GM10248 (cell line): ENCODE measurements around the gene RASA4B.

Experiments
- CTCF ChIA-PET: fragments of 300-600 bp; sonication (Branson Sonifier 250); formaldehyde crosslinking; extraction: SDS; loops from one replicate; lab custom pipeline; 2021; ENCODE audit warnings: antibody characterized with exemption; lab: Yijun Ruan, JAX
- POLR2A ChIA-PET: fragments of 350-650 bp; sonication (Branson Sonifier 250); formaldehyde crosslinking; extraction: SDS; loops from one replicate; lab custom pipeline; 2020; ENCODE audit warnings: antibody characterized with exemption; lab: Yijun Ruan, JAX
- DNase-seq: peaks from one replicate; pipeline ENCODE4 v3.0.0; 2012; ENCODE audit errors: extremely low spot score
- CTCF ChIP-seq: IDR thresholded peaks from 2 replicates; pipeline ENCODE4 v1.5.1; 2012; ENCODE audit warnings: mild to moderate bottlenecking, low read depth; ENCODE audit errors: extremely low read depth, missing control alignments, control extremely low read depth

The RASA4B gene

GRCh38 chr7:102445674-102446071 lies 71.9 kb downstream of the RASA4B start:
- ChIA-PET POLR2A (interaction anchor here (0.6 kb wide), 1 partner anchor 10 kb away, joined by 4 read pairs; no protein-coding TSS in a partner anchor), CTCF (interaction anchor here (1.5 to 3.5 kb wide), 4 partner anchors 11 to 50 kb away, joined by 4 to 13 read pairs (median 7); no protein-coding TSS in a partner anchor)
- no peak for TF ChIP-seq CTCF
- no peak for DNase-seq

GRCh38 chr7:102444961-102445673 lies 72.5 kb downstream of the RASA4B start:
- POLR2A ChIA-PET: interaction anchor here (0.6 to 0.7 kb wide), 2 partner anchors 10 to 11 kb away, joined by 4 read pairs; no protein-coding TSS in a partner anchor
- TF ChIP-seq CTCF: no peak
- CTCF ChIA-PET: interaction anchor here (0.9 to 3.5 kb wide), 6 partner anchors 9 to 50 kb away, joined by 3 to 13 read pairs (median 4); no protein-coding TSS in a partner anchor
- DNase-seq: peak; percentile 78

GRCh38 chr7:102439963-102440795 lies 77.4 kb downstream of the RASA4B start:
- CTCF ChIA-PET: interaction anchor here (1.1 to 3.6 kb wide), 4 partner anchors 10 to 36 kb away, joined by 5 to 23 read pairs (median 8); no protein-coding TSS in a partner anchor
- no peak for TF ChIP-seq CTCF
- POLR2A ChIA-PET: no interaction called here
- no peak for DNase-seq

- TF ChIP-seq CTCF: no peak
- DNase-seq: no peak
- POLR2A ChIA-PET: interaction anchor here (0.7 kb wide), 1 partner anchor 41 kb away, joined by 7 read pairs; no protein-coding TSS in a partner anchor
- CTCF ChIA-PET: interaction anchor here (2.5 kb wide), 1 partner anchor 32 kb away, joined by 10 read pairs; no protein-coding TSS in a partner anchor
Observed at GRCh38 chr7:102436118-102436517, 81.5 kb downstream of the RASA4B start.

GRCh38 chr7:102434039-102434486 lies 83.5 kb downstream of the RASA4B start:
- ChIA-PET CTCF (interaction anchor here (1.0 to 2.5 kb wide), 7 partner anchors 8 to 29 kb away, joined by 3 to 10 read pairs (median 4); no protein-coding TSS in a partner anchor), POLR2A (no interaction called here)
- no peak for TF ChIP-seq CTCF
- no peak for DNase-seq

- ChIA-PET POLR2A (no interaction called here), CTCF (interaction anchor here (1.0 to 2.5 kb wide), 8 partner anchors 11 to 29 kb away, joined by 3 to 10 read pairs (median 4); no protein-coding TSS in a partner anchor)
- no peak for TF ChIP-seq CTCF
- peak; percentile 90 for DNase-seq
Observed at GRCh38 chr7:102433219-102434038, 84.1 kb downstream of the RASA4B start, which contains the start of gene ORAI2. TSS of gene ORAI2 (plus strand) at chr7:102433575. CDS start at chr7:102438957, 5,382 bp downstream.
